Activated naive CD4-positive, alpha-beta T cell treated with anti-CD3 and anti-CD28 coated beads, Interleukin-2, amount 50 U/mL, for 24 hours (primary cell): ENCODE measurements around the gene KCNK13.

Experiments used
- H3K27ac Mint-ChIP-seq: one replicate; pipeline ENCODE4 v1.8.0; 2021; ENCODE audit warnings: mild to moderate bottlenecking, mixed read lengths
- H3K27me3 Mint-ChIP-seq: one replicate; pipeline ENCODE4 v1.8.0; 2021; ENCODE audit warnings: mixed read lengths
- H3K36me3 Mint-ChIP-seq: one replicate; pipeline ENCODE4 v1.8.0; 2021; ENCODE audit warnings: mixed read lengths
- H3K4me1 Mint-ChIP-seq: one replicate; pipeline ENCODE4 v1.8.0; 2021; ENCODE audit warnings: mixed read lengths
- H3K4me3 Mint-ChIP-seq: one replicate; pipeline ENCODE4 v1.8.0; 2021; ENCODE audit warnings: mild to moderate bottlenecking, mixed read lengths
- H3K9me3 Mint-ChIP-seq: one replicate; pipeline ENCODE4 v1.8.0; 2021; ENCODE audit warnings: mixed read lengths

KCNK13 gene

GRCh38 chr14:90095096-90095495, 33.3 kb downstream of the KCNK13 start:
- Mint-ChIP-seq H3K4me3 (no peak overlapping the region), H3K4me1 (no peaks in the 10 kb centered on the region), H3K36me3 (no peaks in the 10 kb centered on the region), H3K27ac (no peak overlapping the region), H3K27me3 (peaks cover 10% of the 10 kb centered on the region), H3K9me3 (no peaks in the 10 kb centered on the region)

GRCh38 chr14:90096566-90096965, 34.8 kb downstream of the KCNK13 start:
- Mint-ChIP-seq H3K27me3 (peaks cover 8% of the 10 kb centered on the region), H3K9me3 (no peaks in the 10 kb centered on the region), H3K27ac (no peak overlapping the region), H3K36me3 (no peaks in the 10 kb centered on the region), H3K4me3 (no peak overlapping the region), H3K4me1 (no peaks in the 10 kb centered on the region)

GRCh38 chr14:90103808-90104207, 42.0 kb downstream of the KCNK13 start:
- Mint-ChIP-seq H3K36me3 (no peaks in the 10 kb centered on the region), H3K27me3 (no peaks in the 10 kb centered on the region), H3K27ac (no peak overlapping the region), H3K4me1 (no peaks in the 10 kb centered on the region), H3K9me3 (no peaks in the 10 kb centered on the region), H3K4me3 (no peak overlapping the region)

- Mint-ChIP-seq H3K4me1 (no peaks in the 10 kb centered on the region), H3K27me3 (no peaks in the 10 kb centered on the region), H3K27ac (no peak overlapping the region), H3K9me3 (no peaks in the 10 kb centered on the region), H3K4me3 (no peak overlapping the region), H3K36me3 (no peaks in the 10 kb centered on the region)
Measured at GRCh38 chr14:90105756-90106155, 44.0 kb downstream of the KCNK13 start.

- no peaks in the 10 kb centered on the region for H3K36me3 Mint-ChIP-seq
- no peaks in the 10 kb centered on the region for H3K9me3 Mint-ChIP-seq
- H3K27me3 Mint-ChIP-seq, result peaks cover 5% of the 10 kb centered on the region
- H3K4me1 Mint-ChIP-seq, result no peaks in the 10 kb centered on the region
- no peak overlapping the region for H3K27ac Mint-ChIP-seq
- no peak overlapping the region for H3K4me3 Mint-ChIP-seq
Measured at GRCh38 chr14:90107789-90108188, 46.0 kb downstream of the KCNK13 start.

GRCh38 chr14:90109858-90110257, 48.1 kb downstream of the KCNK13 start:
- H3K36me3 Mint-ChIP-seq, result no peaks in the 10 kb centered on the region
- H3K4me1 Mint-ChIP-seq, result no peaks in the 10 kb centered on the region
- H3K4me3 Mint-ChIP-seq, result no peak overlapping the region
- no peak overlapping the region for H3K27ac Mint-ChIP-seq
- peaks cover 8% of the 10 kb centered on the region for H3K27me3 Mint-ChIP-seq
- no peaks in the 10 kb centered on the region for H3K9me3 Mint-ChIP-seq

- peaks cover 10% of the 10 kb centered on the region for H3K27me3 Mint-ChIP-seq
- H3K4me3 Mint-ChIP-seq, result no peak overlapping the region
- H3K27ac Mint-ChIP-seq, result no peak overlapping the region
- H3K9me3 Mint-ChIP-seq, result no peaks in the 10 kb centered on the region
- no peaks in the 10 kb centered on the region for H3K4me1 Mint-ChIP-seq
- H3K36me3 Mint-ChIP-seq, result no peaks in the 10 kb centered on the region
Measured at GRCh38 chr14:90111895-90112534, 50.2 kb downstream of the KCNK13 start.

GRCh38 chr14:90114554-90114953, 52.8 kb downstream of the KCNK13 start:
- Mint-ChIP-seq H3K27me3 (peaks cover 12% of the 10 kb centered on the region), H3K36me3 (no peaks in the 10 kb centered on the region), H3K9me3 (no peaks in the 10 kb centered on the region), H3K4me3 (no peak overlapping the region), H3K4me1 (no peaks in the 10 kb centered on the region), H3K27ac (no peak overlapping the region)

GRCh38 chr14:90115780-90116179, 54.0 kb downstream of the KCNK13 start:
- Mint-ChIP-seq H3K27me3 (peaks cover 12% of the 10 kb centered on the region), H3K4me3 (no peak overlapping the region), H3K4me1 (no peaks in the 10 kb centered on the region), H3K9me3 (no peaks in the 10 kb centered on the region), H3K36me3 (no peaks in the 10 kb centered on the region), H3K27ac (no peak overlapping the region)

GRCh38 chr14:90116444-90116843, 54.6 kb downstream of the KCNK13 start:
- H3K27ac Mint-ChIP-seq, result no peak overlapping the region
- no peaks in the 10 kb centered on the region for H3K9me3 Mint-ChIP-seq
- no peak overlapping the region for H3K4me3 Mint-ChIP-seq
- H3K27me3 Mint-ChIP-seq, result peaks cover 11% of the 10 kb centered on the region
- no peaks in the 10 kb centered on the region for H3K36me3 Mint-ChIP-seq
- no peaks in the 10 kb centered on the region for H3K4me1 Mint-ChIP-seq

GRCh38 chr14:90118027-90118426, 56.2 kb downstream of the KCNK13 start:
- no peak overlapping the region for H3K27ac Mint-ChIP-seq
- no peaks in the 10 kb centered on the region for H3K36me3 Mint-ChIP-seq
- no peaks in the 10 kb centered on the region for H3K9me3 Mint-ChIP-seq
- no peaks in the 10 kb centered on the region for H3K4me1 Mint-ChIP-seq
- peaks cover 9% of the 10 kb centered on the region for H3K27me3 Mint-ChIP-seq
- no peak overlapping the region for H3K4me3 Mint-ChIP-seq

- H3K4me3 Mint-ChIP-seq, result no peak overlapping the region
- H3K27ac Mint-ChIP-seq, result no peak overlapping the region
- H3K9me3 Mint-ChIP-seq, result no peaks in the 10 kb centered on the region
- no peaks in the 10 kb centered on the region for H3K36me3 Mint-ChIP-seq
- H3K4me1 Mint-ChIP-seq, result no peaks in the 10 kb centered on the region
- peaks cover 13% of the 10 kb centered on the region for H3K27me3 Mint-ChIP-seq
Measured at GRCh38 chr14:90126260-90126659, 64.5 kb downstream of the KCNK13 start.

- Mint-ChIP-seq H3K36me3 (no peaks in the 10 kb centered on the region), H3K4me3 (no peak overlapping the region), H3K4me1 (no peaks in the 10 kb centered on the region), H3K27ac (no peak overlapping the region), H3K27me3 (peaks cover 8% of the 10 kb centered on the region), H3K9me3 (no peaks in the 10 kb centered on the region)
Measured at GRCh38 chr14:90132821-90133570, 71.2 kb downstream of the KCNK13 start.

GRCh38 chr14:90136904-90137303, 75.1 kb downstream of the KCNK13 start:
- H3K4me1 Mint-ChIP-seq, result no peaks in the 10 kb centered on the region
- no peak overlapping the region for H3K27ac Mint-ChIP-seq
- H3K36me3 Mint-ChIP-seq, result no peaks in the 10 kb centered on the region
- H3K9me3 Mint-ChIP-seq, result no peaks in the 10 kb centered on the region
- H3K27me3 Mint-ChIP-seq, result peaks cover 8% of the 10 kb centered on the region
- no peak overlapping the region for H3K4me3 Mint-ChIP-seq

- no peak overlapping the region for H3K27ac Mint-ChIP-seq
- peaks cover 8% of the 10 kb centered on the region for H3K27me3 Mint-ChIP-seq
- no peaks in the 10 kb centered on the region for H3K9me3 Mint-ChIP-seq
- no peaks in the 10 kb centered on the region for H3K4me1 Mint-ChIP-seq
- no peaks in the 10 kb centered on the region for H3K36me3 Mint-ChIP-seq
- no peak overlapping the region for H3K4me3 Mint-ChIP-seq
Measured at GRCh38 chr14:90137807-90138206, 76.0 kb downstream of the KCNK13 start.

GRCh38 chr14:90139199-90139598, 77.4 kb downstream of the KCNK13 start:
- no peaks in the 10 kb centered on the region for H3K36me3 Mint-ChIP-seq
- peaks cover 8% of the 10 kb centered on the region for H3K27me3 Mint-ChIP-seq
- no peaks in the 10 kb centered on the region for H3K4me1 Mint-ChIP-seq
- no peak overlapping the region for H3K4me3 Mint-ChIP-seq
- H3K27ac Mint-ChIP-seq, result no peak overlapping the region
- no peaks in the 10 kb centered on the region for H3K9me3 Mint-ChIP-seq
